ENCODE results near the gene KHDC4.

The KHDC4 gene

GRCh38 chr1:155968670-155969069 lies 34.5 kb upstream of the KHDC4 start:
- peak; percentile 89 for DNase-seq

- no peak for DNase-seq
Measured at GRCh38 chr1:155968051-155968400, 33.8 kb upstream of the KHDC4 start.

GRCh38 chr1:155967341-155968050 lies 33.3 kb upstream of the KHDC4 start:
- DNase-seq = no peak

- no peak for DNase-seq
Measured at GRCh38 chr1:155966750-155967149, 32.5 kb upstream of the KHDC4 start.

- no peak for DNase-seq
Measured at GRCh38 chr1:155966135-155966534, 31.9 kb upstream of the KHDC4 start.

GRCh38 chr1:155964193-155964592 lies 30.0 kb upstream of the KHDC4 start:
- DNase-seq = no peak

- no peak for DNase-seq
Measured at GRCh38 chr1:155962599-155963211, 28.5 kb upstream of the KHDC4 start.

- DNase-seq = no peak
Measured at GRCh38 chr1:155961937-155962336, 27.7 kb upstream of the KHDC4 start.

GRCh38 chr1:155960081-155960745 lies 26.0 kb upstream of the KHDC4 start:
- DNase-seq = no peak

GRCh38 chr1:155957411-155957915 lies 23.2 kb upstream of the KHDC4 start:
- no peak for DNase-seq

GRCh38 chr1:155954645-155955044 lies 20.4 kb upstream of the KHDC4 start:
- DNase-seq = no peak

GRCh38 chr1:155952505-155952890 lies 18.3 kb upstream of the KHDC4 start:
- no peak for DNase-seq

GRCh38 chr1:155951753-155952504 lies 17.7 kb upstream of the KHDC4 start:
- DNase-seq = no peak

- DNase-seq = no peak
Measured at GRCh38 chr1:155950829-155951228, 16.6 kb upstream of the KHDC4 start.

GRCh38 chr1:155947741-155948140 lies 13.5 kb upstream of the KHDC4 start:
- DNase-seq = no peak

GRCh38 chr1:155947292-155947691 lies 13.1 kb upstream of the KHDC4 start:
- no peak for DNase-seq

GRCh38 chr1:155946633-155947219 lies 12.5 kb upstream of the KHDC4 start:
- no peak for DNase-seq

GRCh38 chr1:155944444-155944799 lies 10.2 kb upstream of the KHDC4 start:
- no peak for DNase-seq

- no peak for DNase-seq
Measured at GRCh38 chr1:155942578-155943141, 8.4 kb upstream of the KHDC4 start.

- no peak for DNase-seq
Measured at GRCh38 chr1:155941845-155942531, 7.8 kb upstream of the KHDC4 start.

GRCh38 chr1:155940993-155941844 lies 7.0 kb upstream of the KHDC4 start, which contains the start of gene RXFP4:
Gene RXFP4 (plus strand): TSS chr1:155941638. CDS start chr1:155941710, 72 bp downstream.
- DNase-seq = no peak
